Mesenchymal stem cell (in vitro differentiated cells and primary cell): Measurements from ENCODE around the gene TMX3.

ENCODE experiments used
- DNase-seq: peaks from one replicate; pipeline ENCODE4 v3.0.0-alpha.2; 2013
- H2AFZ ChIP-seq: one replicate; pipeline ENCODE4 v1.6.1; 2013; ENCODE audit warnings: low read depth, mild to moderate bottlenecking, control low read depth, inconsistent platforms, low read length, moderate library complexity
- H2AK5ac ChIP-seq: 2 replicates; pipeline ENCODE4 v1.6.1; 2013; ENCODE audit warnings: low read length, moderate library complexity, mild to moderate bottlenecking, inconsistent platforms; ENCODE audit not compliant: severe bottlenecking
- H2BK120ac ChIP-seq: one replicate; pipeline ENCODE4 v1.6.1; 2013; ENCODE audit warnings: low read depth, mild to moderate bottlenecking, inconsistent platforms, low read length, moderate library complexity
- H2BK12ac ChIP-seq, 2 experiments: one replicate each; pipeline ENCODE4 v1.6.1; 2013; ENCODE audit warnings: inconsistent platforms in 2 of 2, low read length in 2 of 2, mild to moderate bottlenecking in 2 of 2, moderate library complexity in 2 of 2, control low read depth in 1 of 2
- H2BK15ac ChIP-seq: one replicate; pipeline ENCODE4 v1.6.1; 2013; ENCODE audit warnings: mild to moderate bottlenecking, low read depth, inconsistent platforms; ENCODE audit not compliant: poor library complexity, severe bottlenecking
- H2BK5ac ChIP-seq: 2 replicates; pipeline ENCODE4 v1.6.1; 2013; ENCODE audit warnings: low read depth, mild to moderate bottlenecking, low read length, control low read depth, inconsistent platforms; ENCODE audit not compliant: poor library complexity, severe bottlenecking
- H3K14ac ChIP-seq, 2 experiments: one replicate each; pipeline ENCODE4 v1.6.1; 2013; ENCODE audit warnings: inconsistent platforms in 2 of 2, low read length in 2 of 2, control low read depth in 1 of 2, mild to moderate bottlenecking in 1 of 2, moderate library complexity in 1 of 2
- H3K18ac ChIP-seq, 2 experiments: one replicate each; pipeline ENCODE4 v1.6.1; 2013; ENCODE audit warnings: inconsistent platforms in 2 of 2, low read length in 2 of 2, control low read depth in 1 of 2, low read depth in 1 of 2, mild to moderate bottlenecking in 1 of 2
- H3K23ac ChIP-seq, 2 experiments: one replicate each; pipeline ENCODE4 v1.6.1; 2013; ENCODE audit warnings: inconsistent platforms in 2 of 2, low read length in 2 of 2, mild to moderate bottlenecking in 2 of 2, moderate library complexity in 2 of 2, control low read depth in 1 of 2
- H3K27ac ChIP-seq: 2 replicates; pipeline ENCODE4 v1.5.1; 2013; ENCODE audit warnings: mild to moderate bottlenecking, moderate library complexity, low read length, control low read depth, inconsistent platforms; ENCODE audit not compliant: poor library complexity, severe bottlenecking
- H3K27me3 ChIP-seq, 2 experiments: 2 replicates each; pipeline versions ENCODE4 v1.6.1 to v1.7.0; 2013; ENCODE audit warnings: low read length in 2 of 2, mild to moderate bottlenecking in 2 of 2, moderate library complexity in 2 of 2, control low read depth in 1 of 2, inconsistent platforms in 1 of 2; ENCODE audit not compliant: control insufficient read depth in 1 of 2, insufficient read depth in 1 of 2
- H3K36me3 ChIP-seq, 2 experiments: 2 replicates each; pipeline versions ENCODE4 v1.6.1 to v1.7.0; 2013; ENCODE audit warnings: low read length in 2 of 2, control low read depth in 1 of 2, inconsistent platforms in 1 of 2, low read depth in 1 of 2, mild to moderate bottlenecking in 1 of 2; ENCODE audit not compliant: insufficient read depth in 2 of 2, control insufficient read depth in 1 of 2
- H3K4ac ChIP-seq, 2 experiments: one replicate each; pipeline ENCODE4 v1.6.1; 2013; ENCODE audit warnings: inconsistent platforms in 2 of 2, low read length in 2 of 2, mild to moderate bottlenecking in 2 of 2, moderate library complexity in 2 of 2, control low read depth in 1 of 2, low read depth in 1 of 2
- H3K4me1 ChIP-seq: 2 replicates; pipeline ENCODE4 v1.6.1; 2013; ENCODE audit warnings: low read depth, low read length, control low read depth; ENCODE audit not compliant: control insufficient read depth, insufficient read depth
- H3K4me2 ChIP-seq: 2 replicates; pipeline ENCODE4 v1.6.1; 2013; ENCODE audit warnings: low read length, mild to moderate bottlenecking, inconsistent platforms; ENCODE audit not compliant: poor library complexity, severe bottlenecking
- H3K4me3 ChIP-seq, 2 experiments: 2 replicates each; pipeline versions ENCODE4 v1.5.1 to v1.7.0; 2013; ENCODE audit warnings: low read length in 2 of 2, mild to moderate bottlenecking in 2 of 2, control low read depth in 1 of 2, low read depth in 1 of 2; ENCODE audit not compliant: insufficient read depth in 1 of 2
- H3K79me1 ChIP-seq: replicated peaks from 2 replicates; pipeline ENCODE4 v1.6.1; 2013; ENCODE audit warnings: mild to moderate bottlenecking, control low read depth, low read length, inconsistent platforms; ENCODE audit not compliant: poor library complexity, severe bottlenecking
- H3K9ac ChIP-seq: 2 replicates; pipeline ENCODE4 v1.7.0; 2013; ENCODE audit warnings: mild to moderate bottlenecking, low read length, moderate library complexity
- H3K9me3 ChIP-seq: 2 replicates; pipeline ENCODE4 v1.7.0; 2013; ENCODE audit warnings: mild to moderate bottlenecking, low read length; ENCODE audit not compliant: control insufficient read depth
- H4K8ac ChIP-seq: one replicate; pipeline ENCODE4 v1.6.1; 2013; ENCODE audit warnings: inconsistent platforms, mild to moderate bottlenecking, low read length, moderate library complexity
- H4K91ac ChIP-seq: one replicate; pipeline ENCODE4 v1.6.1; 2013; ENCODE audit warnings: mild to moderate bottlenecking, low read length, inconsistent platforms
- WGBS: methylation state at CpG from one replicate; pipeline ENCODE4 v1.1.7; 2013; ENCODE audit warnings: mixed read lengths; 5-methylcytosine and 5-hydroxymethylcytosine counted together

The TMX3 gene

DNA sequence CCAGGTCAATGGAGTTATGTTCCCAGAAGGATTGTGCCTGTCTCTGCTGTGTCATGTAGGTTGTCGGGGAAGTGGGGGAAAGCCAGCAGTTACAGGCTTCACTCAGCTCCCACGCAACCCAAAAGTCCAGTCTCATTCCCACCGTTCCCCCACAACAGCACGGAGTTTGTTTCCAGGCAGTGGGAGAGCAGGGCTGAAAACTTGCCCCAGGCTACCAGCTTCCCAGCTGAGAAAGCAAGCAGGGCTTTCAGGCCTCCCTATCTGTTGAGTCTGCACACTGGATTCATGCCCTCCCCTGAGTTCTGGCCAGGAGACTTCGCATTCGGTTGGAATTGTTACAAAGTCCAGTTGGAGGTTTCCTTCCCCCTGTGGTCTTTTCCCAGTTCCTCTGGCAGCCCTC lies 76.3 kb downstream of the TMX3 start:
- no peak overlapping the region for H2BK5ac ChIP-seq
- H3K27me3 ChIP-seq, result no peaks in the 10 kb centered on the region
- no peak overlapping the region for H4K91ac ChIP-seq
- no peak overlapping the region for H3K9ac ChIP-seq
- H3K27ac ChIP-seq, result no peak overlapping the region
- no peak overlapping the region for H3K4me3 ChIP-seq
- no peak overlapping the region for H2BK120ac ChIP-seq
- H3K18ac ChIP-seq, result no peak overlapping the region
- H2BK15ac ChIP-seq, result no peak overlapping the region
- no peak overlapping the region for H2AFZ ChIP-seq
- no peaks in the 10 kb centered on the region for H3K79me1 ChIP-seq
- peaks cover 10% of the 10 kb centered on the region for H3K9me3 ChIP-seq
- no peak overlapping the region for H3K4me2 ChIP-seq
- H3K23ac ChIP-seq, result no peak overlapping the region
- H2AK5ac ChIP-seq, result no peak overlapping the region
- DNase-seq, result no peak
- no peak overlapping the region for H3K14ac ChIP-seq
- H3K4ac ChIP-seq, result no peak overlapping the region
- no peak overlapping the region for H2BK12ac ChIP-seq
- no peaks in the 10 kb centered on the region for H3K36me3 ChIP-seq
- no peaks in the 10 kb centered on the region for H3K4me1 ChIP-seq
- 96% methylated on average over 6 of the region's 6 CpGs for WGBS
- H4K8ac ChIP-seq, result no peak overlapping the region

DNA sequence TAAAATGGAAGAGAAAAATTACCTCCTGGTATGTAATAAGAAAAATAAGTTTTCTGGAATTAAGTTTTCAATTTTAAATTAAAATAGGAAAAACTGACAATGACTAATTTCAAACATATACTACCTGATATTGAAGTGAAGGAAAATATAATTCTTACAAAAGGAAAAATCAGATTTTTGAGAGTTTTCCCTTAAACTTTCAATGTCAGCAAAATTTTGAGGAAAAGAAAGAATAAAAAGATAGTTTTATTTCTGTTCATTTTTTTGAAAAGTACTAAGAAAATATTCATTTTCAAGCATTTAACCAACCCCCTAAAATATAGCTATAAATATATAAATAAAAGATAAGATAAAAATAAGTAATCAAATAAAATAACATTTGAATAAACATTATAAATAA lies 87.1 kb downstream of the TMX3 start:
- Histone ChIP-seq H2BK120ac (no peak overlapping the region), H3K4me3 (no peak overlapping the region), H2BK15ac (no peak overlapping the region), H3K4me1 (no peaks in the 10 kb centered on the region), H3K4me2 (no peak overlapping the region), H2BK5ac (no peak overlapping the region), H3K18ac (no peak overlapping the region), H2AK5ac (no peak overlapping the region), H3K27me3 (no peaks in the 10 kb centered on the region), H3K9me3 (no peaks in the 10 kb centered on the region), H3K14ac (no peak overlapping the region), H4K8ac (no peak overlapping the region), H2AFZ (no peak overlapping the region), H4K91ac (no peak overlapping the region), H3K27ac (no peak overlapping the region), H3K9ac (no peak overlapping the region), H2BK12ac (no peak overlapping the region), H3K36me3 (no peaks in the 10 kb centered on the region), H3K23ac (no peak overlapping the region), H3K4ac (no peak overlapping the region), H3K79me1 (no peaks in the 10 kb centered on the region)
- no peak for DNase-seq
